H1 (cell line): ENCODE measurements around the gene NR5A2. TPM values are rescaled to one million over a fixed set of nuclear protein-coding genes. Genes with fewer than 3 reads are reported as not detected.

Source experiments
- CTCF ChIA-PET: fragments of 300-600 bp; sonication (Branson Sonifier 250); formaldehyde crosslinking; loops from one replicate; lab custom pipeline; 2021; ENCODE audit not compliant: partially characterized antibody; lab: Charles Lee
- POLR2A ChIA-PET: fragments of 300-600 bp; sonication (Branson Sonifier 250); formaldehyde crosslinking; loops from one replicate; lab custom pipeline; 2021; ENCODE audit warnings: inconsistent platforms; ENCODE audit not compliant: partially characterized antibody; lab: Charles Lee
- DNase-seq, 2 experiments: peaks; one replicate each; pipeline versions ENCODE4 v3.0.0 to v3.0.0-alpha.2; 2010 to 2022; ENCODE audit warnings: low spot score in 2 of 2, low read depth in 1 of 2, mixed read lengths in 1 of 2
- FAIRE-seq: peaks from 2 replicates; lab custom pipeline; 2011; peaks lifted over from hg19 to GRCh38; lab: Jason Lieb, UNC
- H2AFZ ChIP-seq: 2 replicates; pipeline ENCODE4 v1.8.1; 2012; ENCODE audit warnings: low read length, inconsistent platforms
- H2AK5ac ChIP-seq: 2 replicates; pipeline ENCODE4 v1.6.1; 2013; ENCODE audit warnings: low read depth, low read length
- H2BK120ac ChIP-seq: replicated peaks from 2 replicates; pipeline ENCODE3; 2013; ENCODE audit warnings: low read depth, low read length, inconsistent platforms
- H2BK12ac ChIP-seq: 2 replicates; pipeline ENCODE4 v1.6.1; 2013; ENCODE audit warnings: low read depth, low read length
- H2BK15ac ChIP-seq: 2 replicates; pipeline ENCODE4 v1.6.1; 2013; ENCODE audit warnings: low read length
- H2BK20ac ChIP-seq: 2 replicates; pipeline ENCODE4 v1.6.1; 2013; ENCODE audit warnings: low read length
- H2BK5ac ChIP-seq: 2 replicates; pipeline ENCODE4 v1.6.1; 2013; ENCODE audit warnings: low read depth, low read length
- H3K14ac ChIP-seq: 2 replicates; pipeline ENCODE4 v1.6.1; 2013; ENCODE audit warnings: inconsistent platforms; ENCODE audit not compliant: insufficient read length
- H3K18ac ChIP-seq: 2 replicates; pipeline ENCODE4 v1.6.1; 2013; ENCODE audit warnings: low read length; ENCODE audit errors: extremely low read depth
- H3K23ac ChIP-seq: 2 replicates; pipeline ENCODE4 v1.6.1; 2013; ENCODE audit warnings: inconsistent platforms; ENCODE audit not compliant: insufficient read length
- H3K23me2 ChIP-seq: 2 replicates; pipeline ENCODE4 v1.6.1; 2013; ENCODE audit warnings: low read depth, low read length
- H3K27ac ChIP-seq: 2 replicates; pipeline ENCODE4 v1.6.1; 2011; ENCODE audit warnings: low read depth, low read length, inconsistent platforms
- H3K27me3 ChIP-seq, 4 experiments: replicated peaks in 1 of 4; 1 replicate in 1 of 4; 2 replicates in 3 of 4; pipeline versions ENCODE4 v1.6.1 to v1.8.1; 2011 to 2013; ENCODE audit warnings: low read length in 3 of 4, mild to moderate bottlenecking in 3 of 4, inconsistent platforms in 2 of 4, mixed read lengths in 2 of 4, moderate library complexity in 1 of 4; ENCODE audit not compliant: control insufficient read depth in 3 of 4, insufficient read depth in 3 of 4; ENCODE audit errors: extremely low read depth in 1 of 4
- H3K36me3 ChIP-seq, 4 experiments: 2 replicates each; pipeline versions ENCODE4 v1.6.1 to v1.8.1; 2011 to 2013; ENCODE audit warnings: mild to moderate bottlenecking in 4 of 4, low read length in 3 of 4, moderate library complexity in 2 of 4, control low read depth in 1 of 4, inconsistent platforms in 1 of 4; ENCODE audit not compliant: insufficient read depth in 4 of 4, control insufficient read depth in 2 of 4
- H3K4ac ChIP-seq: replicated peaks from 2 replicates; pipeline ENCODE3; 2013; ENCODE audit warnings: low read length, low read depth, mixed read lengths, inconsistent platforms; ENCODE audit not compliant: insufficient read length
- H3K4me1 ChIP-seq, 4 experiments: replicated peaks in 1 of 4; 1 replicate in 1 of 4; 2 replicates in 3 of 4; pipeline versions ENCODE4 v1.6.1 to v1.8.1; 2011 to 2013; ENCODE audit warnings: low read length in 3 of 4, inconsistent platforms in 2 of 4, mixed read lengths in 1 of 4; ENCODE audit not compliant: insufficient read depth in 4 of 4, control insufficient read depth in 3 of 4
- H3K4me2 ChIP-seq, 2 experiments: 2 replicates each; pipeline versions ENCODE4 v1.6.1 to v1.8.1; 2011 to 2013; ENCODE audit warnings: low read depth in 2 of 2, low read length in 2 of 2, control low read depth in 1 of 2, inconsistent platforms in 1 of 2, mild to moderate bottlenecking in 1 of 2; ENCODE audit not compliant: insufficient read depth in 1 of 2
- H3K4me3 ChIP-seq, 4 experiments: fragments of 200-600, 300-600 bp in 1 of 4; sonication (generic), shearing (Covaris generic), sonication (Bioruptor Twin) in 1 of 4; 2 replicates each; pipeline versions ENCODE4 v1.5.1 to v1.8.1; 2011 to 2016; ENCODE audit warnings: low read length in 4 of 4, low read depth in 3 of 4, control low read depth in 2 of 4, inconsistent platforms in 2 of 4, mild to moderate bottlenecking in 2 of 4, mixed read lengths in 1 of 4, moderate library complexity in 1 of 4; ENCODE audit not compliant: insufficient read depth in 2 of 4; ENCODE audit errors: extremely low read depth in 1 of 4
- H3K56ac ChIP-seq: replicated peaks from 2 replicates; pipeline ENCODE3; 2013; ENCODE audit warnings: low read depth, mild to moderate bottlenecking, mixed read lengths, low read length, inconsistent platforms; ENCODE audit not compliant: insufficient read length
- H3K79me1 ChIP-seq: 2 replicates; pipeline ENCODE4 v1.6.1; 2013; ENCODE audit warnings: low read depth, low read length, control low read depth
- H3K79me2 ChIP-seq, 2 experiments: 2 replicates each; pipeline versions ENCODE4 v1.6.1 to v1.8.1; 2012 to 2013; ENCODE audit warnings: low read length in 2 of 2, mild to moderate bottlenecking in 2 of 2, inconsistent platforms in 1 of 2; ENCODE audit not compliant: insufficient read depth in 2 of 2, control insufficient read depth in 1 of 2
- H3K9ac ChIP-seq, 4 experiments: replicated peaks in 1 of 4; 1 replicate in 1 of 4; 2 replicates in 3 of 4; pipeline versions ENCODE4 v1.6.1 to v1.8.1; 2011 to 2013; ENCODE audit warnings: low read depth in 3 of 4, low read length in 3 of 4, control low read depth in 2 of 4, mild to moderate bottlenecking in 2 of 4, moderate library complexity in 2 of 4, inconsistent platforms in 1 of 4; ENCODE audit errors: extremely low read depth in 1 of 4
- H3K9me3 ChIP-seq, 2 experiments: 2 replicates each; pipeline versions ENCODE4 v1.6.1 to v1.8.1; 2012 to 2013; ENCODE audit warnings: mild to moderate bottlenecking in 2 of 2, moderate library complexity in 2 of 2, control low read depth in 1 of 2, inconsistent platforms in 1 of 2, low read depth in 1 of 2, low read length in 1 of 2, mixed read lengths in 1 of 2; ENCODE audit not compliant: insufficient read depth in 2 of 2
- H4K20me1 ChIP-seq, 2 experiments: replicated peaks in 1 of 2; 2 replicates each; pipeline versions ENCODE3 to v1.8.1; 2011 to 2013; ENCODE audit warnings: inconsistent platforms in 2 of 2, low read length in 2 of 2, mild to moderate bottlenecking in 1 of 2; ENCODE audit not compliant: insufficient read depth in 2 of 2, control insufficient read depth in 1 of 2
- H4K5ac ChIP-seq: 2 replicates; pipeline ENCODE4 v1.6.1; 2013; ENCODE audit warnings: low read length, low read depth, mixed read lengths, inconsistent platforms; ENCODE audit not compliant: insufficient read length
- H4K8ac ChIP-seq: 2 replicates; pipeline ENCODE4 v1.8.0; 2013; ENCODE audit warnings: mild to moderate bottlenecking, moderate library complexity, low read length, inconsistent platforms; ENCODE audit not compliant: insufficient read depth; ENCODE audit errors: extremely low read depth
- H4K91ac ChIP-seq: replicated peaks from 2 replicates; pipeline ENCODE3; 2013; ENCODE audit warnings: low read length, mixed read lengths, inconsistent platforms; ENCODE audit not compliant: insufficient read length
- ASH2L ChIP-seq: fragments of 200-600, 300-600 bp; sonication (generic); IDR thresholded peaks from one replicate; pipeline ENCODE4 v1.7.1; 2017; ENCODE audit warnings: low read length
- EGR1 ChIP-seq: IDR thresholded peaks from 2 replicates; pipeline ENCODE4 v1.6.1; 2011; ENCODE audit warnings: low read depth, low read length, borderline replicate concordance
- FOSL1 ChIP-seq: IDR thresholded peaks from 2 replicates; pipeline ENCODE4 v1.6.1; 2011; ENCODE audit warnings: mild to moderate bottlenecking, low read depth, low read length, moderate library complexity; ENCODE audit not compliant: insufficient read depth
- HDAC2 ChIP-seq, 2 experiments: fragments of 300-600 bp in 1 of 2; sonication (generic) in 1 of 2; IDR thresholded peaks; 2 replicates each; pipeline ENCODE4 v1.6.1; 2011 to 2012; ENCODE audit warnings: low read depth in 2 of 2, low read length in 2 of 2, mild to moderate bottlenecking in 2 of 2, moderate library complexity in 2 of 2, borderline replicate concordance in 1 of 2, inconsistent platforms in 1 of 2
- HDAC6 ChIP-seq: IDR thresholded peaks from one replicate; pipeline ENCODE4 v1.7.1; 2012; ENCODE audit warnings: low read depth, mild to moderate bottlenecking, inconsistent platforms, low read length, moderate library complexity
- KDM1A ChIP-seq: fragments of 200-600, 300-600 bp; sonication (generic); IDR thresholded peaks from 2 replicates; pipeline ENCODE4 v1.7.1; 2016; ENCODE audit warnings: mild to moderate bottlenecking, low read length, borderline replicate concordance
- MAX ChIP-seq: IDR thresholded peaks from 2 replicates; pipeline ENCODE4 v1.6.1; 2012; ENCODE audit warnings: inconsistent platforms
- TAF1 ChIP-seq: IDR thresholded peaks from 2 replicates; pipeline ENCODE4 v1.6.1; 2011; ENCODE audit warnings: mild to moderate bottlenecking, low read depth, low read length
- WGBS, 2 experiments: shearing (Covaris generic) in 1 of 2; methylation state at CpG; one replicate each; pipeline versions ENCODE4 v1.1.6 to v1.1.7; 2013 to 2015; ENCODE audit warnings: low lambda C conversion rate in 2 of 2, mixed read lengths in 2 of 2, inconsistent platforms in 1 of 2, low coverage in 1 of 2, missing lambda C conversion rate in 1 of 2; ENCODE audit not compliant: insufficient replicate concordance in 2 of 2, insufficient coverage in 1 of 2, insufficient read length in 1 of 2; ENCODE audit errors: extremely low coverage in 1 of 2, missing lambda C conversion rate in 1 of 2; 5-methylcytosine and 5-hydroxymethylcytosine counted together
- polyA plus RNA-seq, 7 experiments: library from polyadenylated mRNA; depleted of rRNA in 3 of 7; stranded (reverse) in 5 of 7; unstranded in 2 of 7; fragments of >200 nt in 5 of 7; fragments of 200-250 nt in 2 of 7; gene quantifications; 1 replicate in 5 of 7; 2 replicates in 1 of 7; 4 replicates in 1 of 7; pipeline versions ENCODE4 v1.2.1 to v1.2.3, GENCODE V29; 2011 to 2013; ENCODE audit warnings: missing spikeins in 2 of 7, mixed read lengths in 2 of 7
- total RNA-seq: library from RNA; stranded (reverse); fragmentation: NEBNext Ultra II Directional; extraction: Animal tissue kit (Norgen Biotek cat#: 25700); gene quantifications from 2 replicates; pipeline ENCODE4 v1.2.1, GENCODE V29; 2021

NR5A2 gene
- total and polyA plus RNA-seq, 2 of the 8 experiments (the other 6 are each of a cell fraction or from before 2014, with no cell fraction given), result 1.7 to 11.6 TPM

GRCh38 chr1:200034761-200035396 is 7.4 kb downstream of the NR5A2 start:
- FAIRE-seq (no peak), DNase-seq (peak in 1 of 2 experiments; percentile 60)
- Histone ChIP-seq H2AFZ (no peak overlapping the region), H3K9ac (no peak overlapping the region), H3K4me1 (peaks cover 10 to 28% (median 12%) of the 10 kb centered on the region in 4 experiments), H2BK120ac (no peak overlapping the region), H3K14ac (no peak overlapping the region), H2BK5ac (peak overlapping the region; percentile 61; the same call in 1 of the 2 replicates), H4K8ac (no peak overlapping the region), H3K79me2 (no peaks in the 10 kb centered on the region), H3K56ac (no peak overlapping the region), H4K5ac (no peak overlapping the region), H3K4me3 (peak overlapping the region; percentile 51 to 69 (median 63)), H3K18ac (peak overlapping the region; percentile 78; the same call in 1 of the 2 replicates), H2BK12ac (0 out of 2 replicates have a peak overlapping the region, but pooled peaks have one; percentile 93), H3K36me3 (no peaks in the 10 kb centered on the region), H3K4me2 (peak overlapping the region; percentile 98 to 100), H3K4ac (no peak overlapping the region), H3K23ac (no peak overlapping the region), H4K20me1 (no peaks in the 10 kb centered on the region), H3K27me3 (peaks cover 26 to 85% (median 64%) of the 10 kb centered on the region in 4 experiments; a peak in 6 of 7 replicates), H3K27ac (no peak overlapping the region), H2BK15ac (no peak overlapping the region), H2AK5ac (no peak overlapping the region), H3K79me1 (no peaks in the 10 kb centered on the region), H3K23me2 (peaks cover 29% of the 10 kb centered on the region), H4K91ac (no peak overlapping the region), H2BK20ac (no peak overlapping the region), H3K9me3 (no peaks in the 10 kb centered on the region)
- 2% methylated on average over 23 of the region's 25 CpGs; no CpG with 5 or more reads in 1 of the 2 experiments for whole genome bisulfite sequencing, 2 experiments
- TF ChIP-seq TAF1 (0 out of 2 replicates have a peak, but pooled peaks have one; percentile 16), MAX (0 out of 2 replicates have a peak, but pooled peaks have one; percentile 10), HDAC6 (no peak), FOSL1 (no peak), KDM1A (no peak), ASH2L (peak; percentile 56), EGR1 (peak; percentile 98), HDAC2 (IDR thresholded peaks at IDR 0.05; ENCODE audit: borderline replicate concordance in 1 of 2, low read depth in 2 of 2, low read length in 2 of 2) (0 out of 4 replicates have a peak, but pooled peaks of 1 of the 2 experiments have one; percentile 12)
- CTCF ChIA-PET, result interaction anchor here (0.8 to 1.6 kb wide), 2 partner anchors 50 to 350 kb away, joined by 3 to 4 read pairs; no protein-coding TSS in a partner anchor
- POLR2A ChIA-PET, result interaction anchor here (3.4 to 6.5 kb wide), 2 partner anchors 9 to 13 kb away, joined by 8 to 36 read pairs; no protein-coding TSS in a partner anchor
